GM19324 (cell line): ENCODE results near the gene JAM3.

Source experiments
- ATAC-seq: cut with Tn5 transposase; IDR thresholded peaks from one replicate; pipeline ENCODE4 v1.9.1; 2021; ENCODE audit warnings: mild to moderate bottlenecking, moderate library complexity; ENCODE audit not compliant: unreplicated experiment, low FRiP score

Gene JAM3

GRCh38 chr11:134140961-134141490, 72.2 kb downstream of the JAM3 start:
- no peak for ATAC-seq

- no peak for ATAC-seq
Observed at GRCh38 chr11:134142536-134142935, 73.7 kb downstream of the JAM3 start.

- no peak for ATAC-seq
Observed at GRCh38 chr11:134143801-134144200, 74.9 kb downstream of the JAM3 start.

GRCh38 chr11:134144744-134145143, 75.9 kb downstream of the JAM3 start:
- no peak for ATAC-seq

DNA sequence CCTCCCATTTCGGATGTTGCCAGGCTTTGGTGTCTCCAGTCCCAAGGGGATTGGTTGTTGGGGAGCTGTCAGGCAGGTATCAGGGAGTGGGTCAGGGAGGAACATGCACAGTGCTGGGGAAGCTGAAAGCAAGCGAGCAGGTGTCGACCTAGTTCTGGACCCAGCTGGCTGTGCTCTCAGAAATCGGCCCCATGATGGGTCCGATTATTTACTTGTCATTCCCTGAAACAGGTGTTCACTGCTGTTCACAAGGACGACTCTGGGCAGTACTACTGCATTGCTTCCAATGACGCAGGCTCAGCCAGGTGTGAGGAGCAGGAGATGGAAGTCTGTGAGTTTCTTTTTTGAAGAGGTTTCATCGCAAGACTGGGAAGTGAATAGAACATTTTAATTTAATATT, 76.8 kb downstream of the JAM3 start:
- ATAC-seq = no peak

DNA sequence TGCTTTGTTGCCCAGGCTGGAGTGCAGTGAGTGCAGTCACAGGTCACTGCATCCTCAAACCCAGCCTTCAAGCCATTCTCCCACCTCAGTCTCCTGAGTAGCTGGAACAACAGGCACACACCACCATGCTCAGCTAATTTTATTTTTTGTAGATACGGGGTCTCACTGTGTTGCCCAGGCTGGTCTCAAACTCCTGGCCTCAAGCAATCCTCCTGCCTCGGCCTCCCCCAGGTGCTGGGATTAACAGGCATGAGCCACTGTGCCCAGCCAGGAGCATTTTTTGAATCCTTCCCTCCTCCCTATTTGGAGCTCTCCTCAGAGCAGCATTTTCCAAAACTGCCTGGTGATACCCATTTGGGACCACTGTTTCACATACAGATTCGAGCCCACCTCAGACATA, 77.7 kb downstream of the JAM3 start:
- no peak for ATAC-seq

- no peak for ATAC-seq
Observed at GRCh38 chr11:134149371-134149770, 80.5 kb downstream of the JAM3 start.

GRCh38 chr11:134150195-134150903, 81.5 kb downstream of the JAM3 start:
- ATAC-seq = no peak

DNA sequence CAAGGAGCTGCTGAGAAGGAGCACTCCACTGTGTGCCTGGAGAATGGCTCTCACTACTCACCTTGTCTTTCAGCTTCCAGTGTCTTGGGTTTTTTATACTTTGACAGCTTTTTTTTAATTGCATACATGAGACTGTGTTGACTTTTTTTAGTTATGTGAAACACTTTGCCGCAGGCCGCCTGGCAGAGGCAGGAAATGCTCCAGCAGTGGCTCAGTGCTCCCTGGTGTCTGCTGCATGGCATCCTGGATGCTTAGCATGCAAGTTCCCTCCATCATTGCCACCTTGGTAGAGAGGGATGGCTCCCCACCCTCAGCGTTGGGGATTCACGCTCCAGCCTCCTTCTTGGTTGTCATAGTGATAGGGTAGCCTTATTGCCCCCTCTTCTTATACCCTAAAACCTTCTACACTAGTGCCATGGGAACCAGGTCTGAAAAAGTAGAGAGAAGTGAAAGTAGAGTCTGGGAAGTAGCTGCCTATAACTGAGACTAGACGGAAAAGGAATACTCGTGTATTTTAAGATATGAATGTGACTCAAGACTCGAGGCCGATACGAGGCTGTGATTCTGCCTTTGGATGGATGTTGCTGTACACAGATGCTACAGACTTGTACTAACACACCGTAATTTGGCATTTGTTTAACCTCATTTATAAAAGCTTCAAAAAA, 82.3 kb downstream of the JAM3 start:
- no peak for ATAC-seq

- ATAC-seq = no peak
Observed at GRCh38 chr11:134152696-134153095, 83.8 kb downstream of the JAM3 start.

DNA sequence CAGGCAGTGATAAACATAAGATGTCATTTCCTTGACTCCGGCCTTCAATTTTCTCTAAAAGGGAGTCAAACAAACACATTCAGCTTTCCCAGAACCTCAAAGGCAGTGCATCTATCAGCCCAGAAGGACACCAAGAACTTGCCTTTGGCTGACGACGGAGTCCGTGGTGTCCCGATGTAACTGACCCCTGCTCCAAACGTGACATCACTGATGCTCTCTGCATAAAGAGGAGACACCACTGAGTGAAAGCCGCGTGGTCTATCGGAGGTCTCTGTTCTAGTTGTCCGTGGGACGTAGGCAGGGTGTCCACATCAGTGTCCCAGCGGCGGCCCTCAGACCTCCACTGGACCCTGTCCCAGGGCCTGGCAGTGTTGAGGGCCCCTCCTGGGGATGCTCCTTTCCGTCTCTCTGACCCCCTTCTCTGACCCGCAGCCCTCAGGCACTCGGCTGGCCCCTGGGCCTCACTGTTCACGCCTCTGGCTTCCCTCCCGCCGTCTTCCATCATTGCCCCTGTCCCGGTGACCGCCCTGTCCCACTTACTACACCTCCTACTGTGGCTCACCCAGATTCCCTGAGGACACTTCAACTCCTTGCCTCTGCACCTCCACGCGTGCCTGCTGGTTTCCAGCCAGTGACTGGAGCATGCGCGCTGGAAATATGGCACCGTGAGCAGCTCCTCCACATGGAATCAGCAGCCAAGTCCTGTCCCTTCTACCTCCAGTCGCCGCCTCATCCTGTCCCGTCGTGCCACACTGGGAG, 84.5 kb downstream of the JAM3 start:
- ATAC-seq = no peak

GRCh38 chr11:134154441-134154840, 85.6 kb downstream of the JAM3 start:
- ATAC-seq = no peak

DNA sequence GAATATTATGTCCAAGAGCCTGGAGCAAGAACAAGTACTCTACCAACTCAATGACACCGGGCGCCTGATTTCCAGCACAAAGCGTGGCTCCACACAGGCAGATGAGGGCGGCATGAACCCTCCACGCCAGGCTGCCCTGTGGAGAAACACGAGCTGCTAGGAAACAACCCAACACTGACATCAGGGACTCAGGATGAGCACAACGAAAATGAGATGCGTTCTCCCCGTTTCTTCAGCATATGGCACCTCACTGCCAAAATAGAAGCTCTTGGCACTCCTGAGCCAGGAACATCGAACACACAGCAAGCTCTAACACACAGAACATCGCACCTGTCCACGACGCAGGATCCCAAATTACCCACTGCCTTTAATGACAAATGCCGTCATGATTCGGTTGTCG, 86.6 kb downstream of the JAM3 start:
- no peak for ATAC-seq

DNA sequence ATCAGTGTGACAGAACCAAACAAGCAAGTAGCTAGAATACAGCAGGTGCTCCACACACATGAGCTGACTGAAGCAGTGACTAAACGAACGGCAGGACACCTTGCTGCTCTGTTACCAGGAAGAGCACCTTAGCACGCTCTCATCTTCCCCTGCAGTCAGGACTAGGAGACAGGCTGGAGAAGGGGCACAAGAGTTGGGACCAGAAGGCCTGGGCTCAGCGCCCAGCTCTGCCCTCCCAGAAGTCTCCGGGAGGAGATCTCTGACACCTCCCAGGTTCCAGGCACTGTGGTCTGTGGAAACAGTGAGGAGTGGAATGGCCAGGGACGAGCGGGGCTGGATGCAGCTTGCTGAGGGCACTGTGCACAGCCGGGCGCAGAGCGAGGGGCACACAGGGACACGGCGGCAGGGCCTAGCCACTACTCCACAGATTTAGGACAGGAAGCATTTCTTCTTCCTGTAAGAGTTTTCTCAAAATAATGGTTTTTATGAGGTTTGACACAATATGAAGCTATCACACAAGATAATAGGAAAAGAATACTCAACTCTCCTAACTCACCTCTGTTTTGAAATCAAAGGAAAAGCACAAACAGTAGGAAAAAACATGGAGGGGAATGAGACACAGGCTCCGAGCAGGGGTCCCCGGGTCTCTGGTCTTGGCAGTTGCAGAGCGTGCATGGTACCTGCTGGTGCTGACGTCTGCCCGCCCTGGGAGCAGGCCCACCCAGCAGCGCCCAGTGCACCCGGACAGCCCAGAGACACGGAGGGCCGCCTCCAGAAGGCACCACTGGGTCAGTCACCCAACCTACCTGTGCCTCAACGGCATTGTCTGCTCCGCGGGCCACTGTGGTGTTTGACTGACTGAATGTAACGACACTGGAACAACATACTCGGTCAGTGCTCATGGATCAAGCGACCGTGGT, 87.3 kb downstream of the JAM3 start:
- no peak for ATAC-seq

DNA sequence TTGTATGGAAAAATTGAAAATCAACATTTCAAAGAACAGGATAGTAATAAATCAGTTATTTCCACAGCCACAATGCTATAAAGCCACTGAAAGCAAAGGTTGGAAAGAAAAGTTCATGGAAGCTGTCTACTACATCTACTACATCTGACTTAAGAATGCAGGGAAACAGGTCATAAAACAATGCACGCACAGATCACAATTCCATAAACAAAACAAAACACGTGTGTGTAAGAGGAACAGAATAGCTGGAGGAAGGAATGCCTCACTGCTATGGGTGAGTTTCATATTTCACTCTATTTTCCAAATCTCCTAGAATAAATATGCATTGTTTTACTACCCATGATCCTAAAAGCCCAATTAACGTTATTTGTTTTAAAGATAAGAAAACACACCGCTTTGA, 88.6 kb downstream of the JAM3 start:
- ATAC-seq = no peak

- ATAC-seq = no peak
Observed at GRCh38 chr11:134158023-134158422, 89.2 kb downstream of the JAM3 start.

DNA sequence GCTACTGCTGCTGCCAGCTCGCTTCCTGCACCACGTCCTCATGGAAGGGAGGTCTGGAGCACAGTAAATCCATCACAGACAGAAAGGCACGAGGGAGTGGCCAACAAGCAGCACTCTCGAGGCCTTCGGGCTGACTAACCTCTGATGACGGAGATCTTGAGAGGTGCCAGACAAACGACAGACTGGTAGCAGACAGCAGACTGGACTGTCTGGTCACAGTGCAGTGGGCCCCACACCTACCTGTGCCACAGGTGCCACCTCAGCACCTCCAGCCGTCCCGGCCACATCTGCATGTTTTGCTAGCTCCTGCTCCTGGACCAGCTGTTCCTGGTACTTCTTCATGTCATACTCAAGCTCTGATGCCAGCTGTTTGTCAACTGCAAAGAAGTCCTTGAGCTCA, 90.8 kb downstream of the JAM3 start:
- no peak for ATAC-seq

GRCh38 chr11:134164490-134165370, 95.9 kb downstream of the JAM3 start:
- no peak for ATAC-seq

GRCh38 chr11:134170177-134170918, 101.5 kb downstream of the JAM3 start:
- ATAC-seq = no peak
